Vagina (tissue), 2 donors: Measurements from ENCODE around the gene LYPD6.

Source experiments
- POLR2AphosphoS5 ChIP-seq, 2 donors: sonication (generic); formaldehyde crosslinking; IDR thresholded peaks; one replicate each; pipeline ENCODE4 v1.9.0; 2017; ENCODE audit warnings: antibody characterized with exemption in 2 of 2, mild to moderate bottlenecking in 2 of 2, low read depth in 1 of 2; ENCODE audit not compliant: insufficient read depth in 1 of 2
- TF ChIP-seq, protein P1 (sequence below), 3 experiments: fragments of 450-650 bp in 2 of 3; fragments of 200-600 bp in 1 of 3; sonication (generic) in 1 of 3; IDR thresholded peaks; one replicate each; pipeline ENCODE4 v1.5.1; 2017 to 2019; ENCODE audit warnings: antibody characterized with exemption in 3 of 3, mild to moderate bottlenecking in 2 of 3, moderate library complexity in 2 of 3

DNA sequence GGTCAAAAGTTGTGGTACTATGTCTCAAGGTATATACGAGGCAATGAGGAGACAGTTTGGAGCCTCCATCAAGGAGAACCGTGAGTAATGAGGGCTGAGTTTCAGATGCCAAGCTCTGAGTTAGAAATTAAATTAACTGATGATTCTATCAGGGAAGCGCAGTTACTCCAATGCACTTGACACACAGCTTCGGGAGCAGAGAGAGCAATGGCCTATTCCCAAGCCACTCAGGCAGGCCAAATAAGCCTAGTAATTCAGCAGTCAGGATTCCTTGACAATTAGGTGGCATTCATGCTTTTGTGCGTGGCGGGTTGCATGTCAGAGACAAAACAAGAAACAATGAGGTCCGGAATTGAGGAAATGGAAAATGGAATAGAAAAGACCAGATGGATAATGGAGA is 134.0 kb downstream of the LYPD6 start:
- TF ChIP-seq POLR2AphosphoS5 (IDR thresholded peaks at IDR 0.05; ENCODE audit: insufficient read depth in 1 of 2, low read depth in 1 of 2) = no peak
- TF ChIP-seq, protein P1, sequence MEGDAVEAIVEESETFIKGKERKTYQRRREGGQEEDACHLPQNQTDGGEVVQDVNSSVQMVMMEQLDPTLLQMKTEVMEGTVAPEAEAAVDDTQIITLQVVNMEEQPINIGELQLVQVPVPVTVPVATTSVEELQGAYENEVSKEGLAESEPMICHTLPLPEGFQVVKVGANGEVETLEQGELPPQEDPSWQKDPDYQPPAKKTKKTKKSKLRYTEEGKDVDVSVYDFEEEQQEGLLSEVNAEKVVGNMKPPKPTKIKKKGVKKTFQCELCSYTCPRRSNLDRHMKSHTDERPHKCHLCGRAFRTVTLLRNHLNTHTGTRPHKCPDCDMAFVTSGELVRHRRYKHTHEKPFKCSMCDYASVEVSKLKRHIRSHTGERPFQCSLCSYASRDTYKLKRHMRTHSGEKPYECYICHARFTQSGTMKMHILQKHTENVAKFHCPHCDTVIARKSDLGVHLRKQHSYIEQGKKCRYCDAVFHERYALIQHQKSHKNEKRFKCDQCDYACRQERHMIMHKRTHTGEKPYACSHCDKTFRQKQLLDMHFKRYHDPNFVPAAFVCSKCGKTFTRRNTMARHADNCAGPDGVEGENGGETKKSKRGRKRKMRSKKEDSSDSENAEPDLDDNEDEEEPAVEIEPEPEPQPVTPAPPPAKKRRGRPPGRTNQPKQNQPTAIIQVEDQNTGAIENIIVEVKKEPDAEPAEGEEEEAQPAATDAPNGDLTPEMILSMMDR (IDR thresholded peaks at IDR 0.05) = no peak
